SU-DHL-6 (cell line): ENCODE results near the gene KHDC4.

Experiments
- EZH2phosphoT487 ChIP-seq: fragments of 200-600 bp; sonication (generic), shearing (Covaris generic); conservative IDR thresholded peaks from 2 replicates; pipeline ENCODE4 v1.6.1; 2018; ENCODE audit warnings: mild to moderate bottlenecking, antibody characterized with exemption, low read length, moderate library complexity, mixed read lengths
- TF ChIP-seq, protein P1 (sequence below): fragments of 200-600 bp; sonication (generic); IDR thresholded peaks from one replicate; pipeline ENCODE4 v1.5.1; 2017; ENCODE audit warnings: antibody characterized with exemption, mild to moderate bottlenecking, low read length, moderate library complexity; ENCODE audit not compliant: insufficient read depth, poor library complexity, severe bottlenecking

DNA sequence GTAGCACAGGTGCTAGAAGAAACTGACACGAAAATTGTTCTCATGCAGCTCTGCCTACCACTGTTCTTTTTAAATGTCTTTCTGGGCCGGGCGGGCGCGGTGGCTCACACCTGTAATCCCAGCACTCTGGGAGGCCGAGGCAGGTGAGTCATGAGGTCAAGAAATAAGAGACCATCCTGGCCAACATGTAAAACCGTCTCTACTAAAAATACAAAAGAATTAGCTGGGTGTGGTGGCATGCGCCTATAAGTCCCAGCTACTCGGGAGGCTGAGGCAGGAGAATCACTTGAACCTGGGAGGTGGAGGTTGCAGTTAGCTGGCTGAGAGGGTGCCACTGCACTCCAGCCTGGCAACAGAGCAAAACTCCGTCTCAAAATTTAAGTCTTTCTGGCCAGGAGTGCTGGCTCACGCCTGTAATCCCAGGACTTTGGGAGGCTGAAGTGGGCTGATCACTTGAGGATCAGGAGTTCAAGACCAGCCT, 22.1 kb downstream of the KHDC4 start:
- TF ChIP-seq, protein P1, sequence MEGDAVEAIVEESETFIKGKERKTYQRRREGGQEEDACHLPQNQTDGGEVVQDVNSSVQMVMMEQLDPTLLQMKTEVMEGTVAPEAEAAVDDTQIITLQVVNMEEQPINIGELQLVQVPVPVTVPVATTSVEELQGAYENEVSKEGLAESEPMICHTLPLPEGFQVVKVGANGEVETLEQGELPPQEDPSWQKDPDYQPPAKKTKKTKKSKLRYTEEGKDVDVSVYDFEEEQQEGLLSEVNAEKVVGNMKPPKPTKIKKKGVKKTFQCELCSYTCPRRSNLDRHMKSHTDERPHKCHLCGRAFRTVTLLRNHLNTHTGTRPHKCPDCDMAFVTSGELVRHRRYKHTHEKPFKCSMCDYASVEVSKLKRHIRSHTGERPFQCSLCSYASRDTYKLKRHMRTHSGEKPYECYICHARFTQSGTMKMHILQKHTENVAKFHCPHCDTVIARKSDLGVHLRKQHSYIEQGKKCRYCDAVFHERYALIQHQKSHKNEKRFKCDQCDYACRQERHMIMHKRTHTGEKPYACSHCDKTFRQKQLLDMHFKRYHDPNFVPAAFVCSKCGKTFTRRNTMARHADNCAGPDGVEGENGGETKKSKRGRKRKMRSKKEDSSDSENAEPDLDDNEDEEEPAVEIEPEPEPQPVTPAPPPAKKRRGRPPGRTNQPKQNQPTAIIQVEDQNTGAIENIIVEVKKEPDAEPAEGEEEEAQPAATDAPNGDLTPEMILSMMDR = no peak
- TF ChIP-seq EZH2phosphoT487 = no peak
